Type B pancreatic cell (in vitro differentiated cells): ENCODE results near the gene NOSTRIN. TPM values are rescaled to one million over a fixed set of nuclear protein-coding genes. Genes with fewer than 3 reads are reported as not detected.
A peak's percentile ranks its signal among the peaks of the same experiment; 100 is the strongest.

Source experiments
- DNase-seq: peaks from one replicate; pipeline ENCODE4 v3.0.0; 2021; ENCODE audit warnings: mixed read lengths; ENCODE audit not compliant: unreplicated experiment; ENCODE audit errors: extremely low spot score
- H3K27ac Mint-ChIP-seq: 2 replicates; pipeline ENCODE4 v1.8.0; 2021; ENCODE audit warnings: mild to moderate bottlenecking, mixed read lengths
- H3K27me3 Mint-ChIP-seq: 2 replicates; pipeline ENCODE4 v1.8.0; 2021; ENCODE audit warnings: mixed read lengths
- H3K36me3 Mint-ChIP-seq: 2 replicates; pipeline ENCODE4 v1.8.0; 2021; ENCODE audit warnings: mixed read lengths
- H3K4me1 Mint-ChIP-seq: one replicate; pipeline ENCODE4 v1.8.0; 2021; ENCODE audit warnings: mixed read lengths; ENCODE audit not compliant: unreplicated experiment
- H3K4me3 Mint-ChIP-seq: 2 replicates; pipeline ENCODE4 v1.8.0; 2021; ENCODE audit warnings: mild to moderate bottlenecking, mixed read lengths
- H3K9me3 Mint-ChIP-seq: 2 replicates; pipeline ENCODE4 v1.8.0; 2021; ENCODE audit warnings: mixed read lengths
- CTCF ChIP-seq: fragments of 200-600 bp; sonication (generic); conservative IDR thresholded peaks from 2 replicates; pipeline ENCODE4 v1.5.0; 2021; ENCODE audit warnings: antibody characterized with exemption, mild to moderate bottlenecking
- total RNA-seq: library from RNA; stranded (reverse); gene quantifications from 2 replicates; pipeline ENCODE4 v1.2.1, GENCODE V29; 2021; ENCODE audit warnings: low replicate concordance

Gene NOSTRIN
- total RNA-seq, 1 donor from 2014 or later: 2.5 TPM

DNA sequence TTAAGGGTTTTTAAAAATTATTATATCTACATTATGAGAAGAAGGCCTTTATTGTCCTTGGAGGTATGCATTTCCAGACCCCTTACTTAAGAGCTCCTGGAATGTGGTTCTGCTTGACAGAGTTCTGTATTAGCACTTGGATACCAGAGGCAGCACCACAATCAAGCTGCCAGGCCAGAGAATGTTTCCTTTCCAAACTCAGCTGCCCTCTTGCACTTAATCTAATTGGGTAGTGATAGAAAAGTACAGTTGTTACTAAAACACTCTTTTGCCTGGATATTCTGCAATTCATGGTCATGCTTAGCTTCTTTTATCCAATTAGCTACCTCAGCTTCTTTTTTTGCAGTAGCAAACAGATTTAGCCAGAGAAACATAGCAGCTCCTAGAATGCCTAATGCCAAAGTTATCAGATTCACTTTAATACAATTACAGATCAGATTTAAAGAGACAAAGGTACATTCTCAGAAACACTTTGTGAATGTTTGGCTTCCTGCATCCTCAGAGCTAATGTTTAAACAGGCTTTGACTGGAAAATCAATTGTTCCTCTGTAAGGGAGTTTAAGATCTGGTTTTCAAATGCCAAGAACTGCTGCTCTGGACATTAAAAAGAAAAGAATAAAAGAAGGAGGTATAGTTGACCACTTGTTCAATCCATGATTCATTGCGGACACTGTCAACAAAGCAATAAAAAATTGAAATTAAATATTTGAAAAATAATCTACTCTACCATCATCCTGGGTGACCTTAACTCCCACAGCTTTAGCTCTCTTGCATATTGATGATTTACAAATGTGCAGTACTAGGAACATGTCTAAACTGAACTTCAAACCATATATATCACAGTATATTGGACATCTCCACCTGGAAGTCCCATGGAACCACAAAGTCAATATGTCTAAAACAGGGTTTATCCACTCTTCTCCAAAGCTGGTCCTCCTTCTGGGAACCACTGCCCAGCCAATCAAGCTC is 12.8 kb downstream of the NOSTRIN start:
- Mint-ChIP-seq H3K9me3 (peaks cover 4% of the 10 kb centered on the region), H3K27me3 (no peaks in the 10 kb centered on the region), H3K4me3 (no peak overlapping the region), H3K27ac (no peak overlapping the region), H3K4me1 (peaks cover 41% of the 10 kb centered on the region), H3K36me3 (no peaks in the 10 kb centered on the region)
- no peak for TF ChIP-seq CTCF
- no peak for DNase-seq

GRCh38 chr2:168816369-168816768 is 13.9 kb downstream of the NOSTRIN start:
- H3K9me3 Mint-ChIP-seq: peaks cover 4% of the 10 kb centered on the region
- no peaks in the 10 kb centered on the region for H3K36me3 Mint-ChIP-seq
- no peak overlapping the region for H3K27ac Mint-ChIP-seq
- no peaks in the 10 kb centered on the region for H3K27me3 Mint-ChIP-seq
- H3K4me3 Mint-ChIP-seq: no peak overlapping the region
- DNase-seq: no peak
- H3K4me1 Mint-ChIP-seq: peaks cover 40% of the 10 kb centered on the region
- TF ChIP-seq CTCF: no peak

DNA sequence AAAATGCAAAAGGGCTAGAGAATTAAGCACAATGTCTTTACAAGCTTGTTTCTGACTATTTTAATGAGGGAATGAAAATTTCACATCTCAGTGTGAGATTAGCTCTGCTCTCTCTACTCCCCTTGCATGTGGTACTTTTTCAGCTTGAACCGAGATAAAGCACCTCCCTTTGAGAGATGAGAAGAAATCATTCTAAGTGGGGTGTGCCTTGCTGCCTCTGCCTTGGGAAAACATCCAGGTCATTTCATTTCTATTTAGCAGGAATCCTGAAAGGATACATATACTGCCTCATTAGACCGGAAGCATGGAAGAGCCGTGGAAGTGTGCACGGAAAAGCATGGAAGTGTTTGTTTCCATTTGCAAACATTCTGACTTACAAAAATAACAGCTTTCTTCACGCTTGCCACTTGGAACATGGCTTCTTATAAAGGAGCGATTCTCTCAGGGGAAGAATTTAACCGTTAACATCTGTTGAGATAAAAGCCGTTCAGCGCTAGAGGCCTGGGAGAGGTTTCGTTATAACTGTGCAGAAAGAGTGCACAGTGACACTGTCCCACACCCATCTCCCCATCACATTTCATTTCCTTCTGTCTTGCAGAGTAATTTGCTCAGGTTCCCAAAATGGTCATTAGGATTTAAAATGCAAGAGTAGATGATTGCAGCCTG is 16.7 kb downstream of the NOSTRIN start:
- no peak for TF ChIP-seq CTCF
- H3K27ac Mint-ChIP-seq: no peak overlapping the region
- no peaks in the 10 kb centered on the region for H3K27me3 Mint-ChIP-seq
- H3K4me1 Mint-ChIP-seq: peaks cover 25% of the 10 kb centered on the region
- peaks cover 4% of the 10 kb centered on the region for H3K9me3 Mint-ChIP-seq
- peak overlapping the region; percentile 0 for H3K4me3 Mint-ChIP-seq
- no peaks in the 10 kb centered on the region for H3K36me3 Mint-ChIP-seq
- no peak for DNase-seq

GRCh38 chr2:168819829-168820489 is 17.5 kb downstream of the NOSTRIN start:
- Mint-ChIP-seq H3K4me3 (no peak overlapping the region), H3K4me1 (peaks cover 25% of the 10 kb centered on the region), H3K27me3 (no peaks in the 10 kb centered on the region), H3K36me3 (no peaks in the 10 kb centered on the region), H3K27ac (no peak overlapping the region), H3K9me3 (peaks cover 4% of the 10 kb centered on the region)
- no peak for DNase-seq
- no peak for TF ChIP-seq CTCF

- Mint-ChIP-seq H3K27ac (no peak overlapping the region), H3K4me3 (no peak overlapping the region), H3K4me1 (peaks cover 18% of the 10 kb centered on the region), H3K36me3 (no peaks in the 10 kb centered on the region), H3K9me3 (no peaks in the 10 kb centered on the region), H3K27me3 (no peaks in the 10 kb centered on the region)
- DNase-seq: no peak
- no peak for TF ChIP-seq CTCF
These were observed 19.1 kb downstream of the NOSTRIN start for GRCh38 chr2:168821577-168821976.
